Keratinocyte (primary cell): Measurements from ENCODE around the gene UTF1. TPM values are rescaled to one million over a fixed set of nuclear protein-coding genes. Genes with fewer than 3 reads are reported as not detected.

ENCODE experiments used
- DNase-seq: peaks from one replicate; pipeline ENCODE4 v3.0.0-alpha.2; 2011; ENCODE audit warnings: low read depth, missing footprints, low spot score
- FAIRE-seq: peaks from 2 replicates; lab custom pipeline; 2011; peaks lifted over from hg19 to GRCh38; lab: Jason Lieb, UNC
- H2AFZ ChIP-seq: 2 replicates; pipeline ENCODE4 v1.6.0; 2012; ENCODE audit warnings: low read length, control low read depth, inconsistent platforms; ENCODE audit not compliant: control insufficient read depth
- H3K27ac ChIP-seq: 2 replicates; pipeline ENCODE4 v1.5.1; 2011; ENCODE audit warnings: low read length; ENCODE audit not compliant: control insufficient read depth, insufficient read depth
- H3K27me3 ChIP-seq: 3 replicates; pipeline ENCODE4 v1.6.0; 2011; ENCODE audit warnings: low read length; ENCODE audit not compliant: control insufficient read depth, insufficient read depth; ENCODE audit errors: extremely low read depth
- H3K36me3 ChIP-seq, 2 experiments: 2 replicates in 1 of 2; 3 replicates in 1 of 2; pipeline ENCODE4 v1.5.1; 2011; ENCODE audit warnings: low read length in 2 of 2, mild to moderate bottlenecking in 1 of 2; ENCODE audit not compliant: control insufficient read depth in 2 of 2, insufficient read depth in 2 of 2; ENCODE audit errors: extremely low read depth in 1 of 2
- H3K4me1 ChIP-seq: 3 replicates; pipeline ENCODE4 v1.5.1; 2011; ENCODE audit warnings: low read length; ENCODE audit not compliant: control insufficient read depth, insufficient read depth; ENCODE audit errors: extremely low read depth
- H3K4me2 ChIP-seq: 3 replicates; pipeline ENCODE4 v1.6.0; 2011; ENCODE audit warnings: low read depth, low read length; ENCODE audit not compliant: control insufficient read depth, insufficient read depth; ENCODE audit errors: extremely low read depth
- H3K4me3 ChIP-seq, 3 experiments: fragments of 200-600 bp in 1 of 3; sonication (generic) in 1 of 3; 2 replicates in 2 of 3; 3 replicates in 1 of 3; pipeline ENCODE4 v1.5.1; 2011 to 2016; ENCODE audit warnings: low read length in 3 of 3, mild to moderate bottlenecking in 3 of 3, control low read depth in 2 of 3, inconsistent platforms in 1 of 3, low read depth in 1 of 3, mixed read lengths in 1 of 3, mixed run types in 1 of 3, moderate library complexity in 1 of 3; ENCODE audit not compliant: control insufficient read depth in 2 of 3, insufficient read depth in 2 of 3; ENCODE audit errors: extremely low read depth in 1 of 3
- H3K79me2 ChIP-seq: 2 replicates; pipeline ENCODE4 v1.6.0; 2012; ENCODE audit warnings: low read length; ENCODE audit not compliant: control insufficient read depth, insufficient read depth
- H3K9ac ChIP-seq: 3 replicates; pipeline ENCODE4 v1.6.0; 2011; ENCODE audit warnings: low read length; ENCODE audit not compliant: control insufficient read depth, insufficient read depth; ENCODE audit errors: extremely low read depth
- H3K9me1 ChIP-seq: 3 replicates; pipeline ENCODE4 v1.6.0; 2011; ENCODE audit warnings: low read length; ENCODE audit not compliant: control insufficient read depth, insufficient read depth; ENCODE audit errors: extremely low read depth
- H3K9me3 ChIP-seq: 2 replicates; pipeline ENCODE4 v1.5.1; 2012; ENCODE audit warnings: low read depth, low read length; ENCODE audit not compliant: control insufficient read depth
- H4K20me1 ChIP-seq: 3 replicates; pipeline ENCODE4 v1.6.0; 2011; ENCODE audit warnings: low read length; ENCODE audit not compliant: control insufficient read depth, insufficient read depth; ENCODE audit errors: extremely low read depth
- EZH2 ChIP-seq: IDR thresholded peaks from one replicate; pipeline ENCODE4 v1.6.1; 2012; ENCODE audit warnings: inconsistent platforms, mild to moderate bottlenecking, low read length, moderate library complexity
- dilution Hi-C: fragments of 300-500 bp; cut with MboI; formaldehyde crosslinking; loops from one replicate; pipeline ENCODE4 v1.7.0; 2020; ENCODE audit warnings: low sequenced_read_pairs; ENCODE audit not compliant: extremely low pct_ligation_motif_present
- polyA plus RNA-seq, 5 experiments: library from polyadenylated mRNA; depleted of rRNA in 3 of 5; stranded (reverse) in 3 of 5; stranded (forward) in 1 of 5; unstranded in 1 of 5; fragments of >200 nt; gene quantifications; 1 replicate in 1 of 5; 2 replicates in 3 of 5; 3 replicates in 1 of 5; pipeline versions ENCODE4 v1.2.1 to v1.2.3, GENCODE V29; 2011 to 2012; ENCODE audit warnings: missing spikeins in 2 of 5, low read depth in 1 of 5, low replicate concordance in 1 of 5
- TF ChIP-seq, protein P1 (sequence below), 3 experiments: IDR thresholded peaks in 1 of 3; conservative IDR thresholded peaks in 1 of 3; optimal IDR thresholded peaks in 1 of 3; 2 replicates in 2 of 3; 3 replicates in 1 of 3; pipeline versions ENCODE3 to v1.5.1; 2011; ENCODE audit warnings: low read length in 3 of 3, mild to moderate bottlenecking in 3 of 3, moderate library complexity in 2 of 3, control low read depth in 1 of 3, inconsistent platforms in 1 of 3; ENCODE audit not compliant: insufficient read depth in 2 of 3; ENCODE audit errors: extremely low read depth in 1 of 3

UTF1 gene
- polyA plus RNA-seq, 1 donor (not counting 4 experiments of a cell fraction or from before 2014, with no cell fraction given), result not detected

DNA sequence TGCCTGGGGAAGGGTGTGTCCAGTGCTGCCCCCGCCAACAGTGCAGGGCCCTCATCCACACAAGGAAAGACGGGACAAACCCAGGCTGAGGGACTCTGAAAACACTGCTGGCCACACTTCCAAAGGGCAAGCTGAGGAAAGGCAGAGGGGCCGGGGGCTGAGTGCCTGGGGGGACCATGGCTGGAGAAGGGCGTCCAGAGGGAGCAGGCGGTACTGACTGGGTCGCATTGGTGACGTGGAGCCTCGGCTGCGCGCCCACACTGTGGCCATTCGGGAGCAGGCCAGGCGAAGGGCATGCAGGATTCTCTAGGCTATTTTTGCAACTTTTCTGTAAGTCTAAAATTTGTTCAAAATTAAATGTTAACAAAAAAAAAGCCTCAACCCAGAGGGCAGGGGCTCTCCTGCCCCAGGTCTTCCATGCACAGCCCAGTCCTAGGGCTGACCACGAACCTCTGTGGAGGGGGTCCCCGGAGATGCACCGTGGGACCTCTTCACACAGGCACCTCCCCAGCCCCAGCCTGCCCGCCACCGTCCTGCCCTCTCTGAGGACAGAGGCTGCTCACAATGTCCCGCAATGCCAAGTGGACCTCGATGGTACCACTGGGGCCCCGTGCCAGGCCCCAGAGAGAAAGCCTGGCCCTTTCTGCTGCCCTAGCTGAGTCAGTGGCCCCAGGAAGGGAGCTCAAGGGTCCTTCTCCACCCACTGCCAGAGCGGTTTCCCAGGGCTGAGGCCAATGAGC lies 36.2 kb downstream of the UTF1 start:
- dilution Hi-C loops, result no loop called here
- DNase-seq, result no peak

DNA sequence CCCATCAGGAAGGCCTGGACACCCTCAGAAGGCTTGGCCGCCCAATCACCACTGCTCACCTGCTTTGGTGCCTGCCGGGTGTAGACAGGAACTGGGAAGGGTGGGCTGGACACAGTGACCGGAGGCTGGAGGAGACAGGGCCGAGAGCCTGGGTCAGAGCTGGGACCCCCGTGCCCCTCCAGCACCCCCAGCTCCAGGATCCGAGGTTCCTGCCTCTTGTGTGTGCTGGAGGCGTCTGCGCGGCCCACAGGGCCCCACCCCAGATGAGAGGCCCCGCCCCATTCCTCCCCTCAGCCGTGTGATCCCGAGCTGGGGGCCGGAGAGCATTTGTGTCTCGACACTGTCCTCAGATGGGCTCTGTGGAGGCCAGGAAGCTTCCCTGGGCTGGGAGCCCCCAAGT lies 37.3 kb downstream of the UTF1 start:
- TF ChIP-seq EZH2, result no peak
- TF ChIP-seq, protein P1, sequence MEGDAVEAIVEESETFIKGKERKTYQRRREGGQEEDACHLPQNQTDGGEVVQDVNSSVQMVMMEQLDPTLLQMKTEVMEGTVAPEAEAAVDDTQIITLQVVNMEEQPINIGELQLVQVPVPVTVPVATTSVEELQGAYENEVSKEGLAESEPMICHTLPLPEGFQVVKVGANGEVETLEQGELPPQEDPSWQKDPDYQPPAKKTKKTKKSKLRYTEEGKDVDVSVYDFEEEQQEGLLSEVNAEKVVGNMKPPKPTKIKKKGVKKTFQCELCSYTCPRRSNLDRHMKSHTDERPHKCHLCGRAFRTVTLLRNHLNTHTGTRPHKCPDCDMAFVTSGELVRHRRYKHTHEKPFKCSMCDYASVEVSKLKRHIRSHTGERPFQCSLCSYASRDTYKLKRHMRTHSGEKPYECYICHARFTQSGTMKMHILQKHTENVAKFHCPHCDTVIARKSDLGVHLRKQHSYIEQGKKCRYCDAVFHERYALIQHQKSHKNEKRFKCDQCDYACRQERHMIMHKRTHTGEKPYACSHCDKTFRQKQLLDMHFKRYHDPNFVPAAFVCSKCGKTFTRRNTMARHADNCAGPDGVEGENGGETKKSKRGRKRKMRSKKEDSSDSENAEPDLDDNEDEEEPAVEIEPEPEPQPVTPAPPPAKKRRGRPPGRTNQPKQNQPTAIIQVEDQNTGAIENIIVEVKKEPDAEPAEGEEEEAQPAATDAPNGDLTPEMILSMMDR (optimal IDR thresholded peaks at IDR 0.05 in 1 of 3, IDR thresholded peaks at IDR 0.05 in 1 of 3, conservative IDR thresholded peaks at IDR 0.05 in 1 of 3; ENCODE audit: extremely low read depth in 1 of 3, insufficient read depth in 2 of 3, low read length in 3 of 3), result no peak
- Histone ChIP-seq H3K4me1 (peaks cover 27% of the 10 kb centered on the region), H3K79me2 (peaks cover 23% of the 10 kb centered on the region), H3K36me3 (peaks cover 37 to 41% of the 10 kb centered on the region in 2 experiments), H3K27me3 (no peaks in the 10 kb centered on the region), H3K27ac (no peak overlapping the region), H2AFZ (no peak overlapping the region), H3K4me2 (no peak overlapping the region), H3K9me1 (no peaks in the 10 kb centered on the region), H4K20me1 (peaks cover 14% of the 10 kb centered on the region), H3K9ac (no peak overlapping the region), H3K4me3 (no peak overlapping the region), H3K9me3 (no peaks in the 10 kb centered on the region)
- no peak for FAIRE-seq
- dilution Hi-C loops, result no loop called here
- DNase-seq, result no peak

More for the DNA sequence above, 36.2 kb downstream of the UTF1 start:
- FAIRE-seq, result no peak
- H3K9me3 ChIP-seq, result no peaks in the 10 kb centered on the region
- TF ChIP-seq, protein P1 (optimal IDR thresholded peaks at IDR 0.05 in 1 of 3, IDR thresholded peaks at IDR 0.05 in 1 of 3, conservative IDR thresholded peaks at IDR 0.05 in 1 of 3; ENCODE audit: extremely low read depth in 1 of 3, insufficient read depth in 2 of 3, low read length in 3 of 3), result no peak
- TF ChIP-seq EZH2, result no peak
- peaks cover 14% of the 10 kb centered on the region for H4K20me1 ChIP-seq
- peaks cover 36 to 38% of the 10 kb centered on the region in 2 experiments for H3K36me3 ChIP-seq
- no peaks in the 10 kb centered on the region for H3K9me1 ChIP-seq
- H3K4me3 ChIP-seq, result no peak overlapping the region
- peaks cover 15% of the 10 kb centered on the region for H3K79me2 ChIP-seq
- no peak overlapping the region for H3K4me2 ChIP-seq
- H3K27me3 ChIP-seq, result no peaks in the 10 kb centered on the region
- peaks cover 29% of the 10 kb centered on the region for H3K4me1 ChIP-seq
- H2AFZ ChIP-seq, result no peak overlapping the region
- H3K9ac ChIP-seq, result no peak overlapping the region
- H3K27ac ChIP-seq, result no peak overlapping the region
